H1 (cell line): ENCODE results near the gene MITF.

Experiments
- BRCA1 ChIP-seq: IDR thresholded peaks from 2 replicates; pipeline ENCODE4 v1.6.1; 2012; ENCODE audit warnings: low read depth, low read length, improper control_type of control experiment
- GABPA ChIP-seq: IDR thresholded peaks from 2 replicates; pipeline ENCODE4 v1.6.1; 2011; ENCODE audit warnings: mild to moderate bottlenecking, low read length, moderate library complexity, borderline replicate concordance; ENCODE audit not compliant: insufficient read depth
- POLR2AphosphoS5 ChIP-seq: IDR thresholded peaks from 2 replicates; pipeline ENCODE4 v1.6.1; 2011; ENCODE audit warnings: low read depth, low read length
- TF ChIP-seq, protein P1 (sequence below), 3 experiments: IDR thresholded peaks; 1 replicate in 2 of 3; 2 replicates in 1 of 3; pipeline versions ENCODE4 v1.5.1 to v1.6.1; 2011; ENCODE audit warnings: low read length in 3 of 3, mild to moderate bottlenecking in 3 of 3, inconsistent platforms in 2 of 3, low read depth in 1 of 3, moderate library complexity in 1 of 3; ENCODE audit not compliant: insufficient read depth in 1 of 3; ENCODE audit errors: control extremely low read depth in 1 of 3

DNA sequence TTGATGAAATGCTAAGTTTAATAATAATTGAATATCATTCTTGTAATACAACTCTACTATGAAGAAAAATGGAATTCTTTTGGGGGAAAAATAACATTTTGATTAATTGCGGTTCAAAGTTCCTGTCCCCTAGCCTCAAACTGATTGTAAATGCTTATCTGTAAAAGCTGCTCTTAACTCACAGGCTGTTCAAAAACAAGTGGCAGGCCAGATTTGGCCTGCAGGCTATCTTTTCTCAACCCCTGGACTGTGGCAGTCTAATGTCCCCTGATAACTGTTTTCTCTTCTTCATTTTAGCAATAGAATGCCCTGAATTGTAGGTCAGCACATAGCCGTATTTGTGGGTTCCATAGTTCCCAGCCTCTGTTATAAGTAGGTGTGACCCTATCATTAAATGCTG lies 236.8 kb downstream of the MITF start:
- TF ChIP-seq POLR2AphosphoS5 = no peak
- TF ChIP-seq GABPA = no peak
- TF ChIP-seq, protein P1, sequence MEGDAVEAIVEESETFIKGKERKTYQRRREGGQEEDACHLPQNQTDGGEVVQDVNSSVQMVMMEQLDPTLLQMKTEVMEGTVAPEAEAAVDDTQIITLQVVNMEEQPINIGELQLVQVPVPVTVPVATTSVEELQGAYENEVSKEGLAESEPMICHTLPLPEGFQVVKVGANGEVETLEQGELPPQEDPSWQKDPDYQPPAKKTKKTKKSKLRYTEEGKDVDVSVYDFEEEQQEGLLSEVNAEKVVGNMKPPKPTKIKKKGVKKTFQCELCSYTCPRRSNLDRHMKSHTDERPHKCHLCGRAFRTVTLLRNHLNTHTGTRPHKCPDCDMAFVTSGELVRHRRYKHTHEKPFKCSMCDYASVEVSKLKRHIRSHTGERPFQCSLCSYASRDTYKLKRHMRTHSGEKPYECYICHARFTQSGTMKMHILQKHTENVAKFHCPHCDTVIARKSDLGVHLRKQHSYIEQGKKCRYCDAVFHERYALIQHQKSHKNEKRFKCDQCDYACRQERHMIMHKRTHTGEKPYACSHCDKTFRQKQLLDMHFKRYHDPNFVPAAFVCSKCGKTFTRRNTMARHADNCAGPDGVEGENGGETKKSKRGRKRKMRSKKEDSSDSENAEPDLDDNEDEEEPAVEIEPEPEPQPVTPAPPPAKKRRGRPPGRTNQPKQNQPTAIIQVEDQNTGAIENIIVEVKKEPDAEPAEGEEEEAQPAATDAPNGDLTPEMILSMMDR (IDR thresholded peaks at IDR 0.05; ENCODE audit: control extremely low read depth in 1 of 3, insufficient read depth in 1 of 3, low read depth in 1 of 3, low read length in 3 of 3) = no peak
- TF ChIP-seq BRCA1 = no peak
